Measurements from ENCODE around the gene WDR1.
"Not testable (repeated sequence)": the region's sequence is repeated elsewhere in the genome, so short reads cannot be mapped to it uniquely, and the experiment has no call there.

WDR1 gene

GRCh38 chr4:10131202-10131601, 14.6 kb upstream of the WDR1 start:
- DNase-seq (ENCODE audit: low read depth), result no peak

- DNase-seq (ENCODE audit: low read depth), result no peak
These were observed 13.7 kb upstream of the WDR1 start for GRCh38 chr4:10130178-10130888.

GRCh38 chr4:10129196-10130177, 12.9 kb upstream of the WDR1 start:
- no peak for DNase-seq (ENCODE audit: low read depth)

- no peak for DNase-seq (ENCODE audit: low read depth)
These were observed 12.2 kb upstream of the WDR1 start for GRCh38 chr4:10128761-10129160.

GRCh38 chr4:10127531-10127930, 10.9 kb upstream of the WDR1 start:
- not testable (repeated sequence) for DNase-seq (ENCODE audit: low read depth)

- DNase-seq (ENCODE audit: low read depth), result no peak
These were observed 7.8 kb upstream of the WDR1 start for GRCh38 chr4:10124167-10124930.

- DNase-seq (ENCODE audit: low read depth), result peak; percentile 29
These were observed 6.9 kb upstream of the WDR1 start for GRCh38 chr4:10123227-10124101.

- DNase-seq (ENCODE audit: low read depth), result no peak
These were observed 5.8 kb upstream of the WDR1 start for GRCh38 chr4:10122236-10122932.

- no peak for DNase-seq (ENCODE audit: low read depth)
These were observed 5.1 kb upstream of the WDR1 start for GRCh38 chr4:10121568-10122208.

- no peak for DNase-seq (ENCODE audit: low read depth)
These were observed 4.5 kb upstream of the WDR1 start for GRCh38 chr4:10120943-10121567.

GRCh38 chr4:10119773-10120172, 3.2 kb upstream of the WDR1 start:
- no peak for DNase-seq (ENCODE audit: low read depth)

- DNase-seq (ENCODE audit: low read depth), result no peak
These were observed 2.7 kb upstream of the WDR1 start for GRCh38 chr4:10119278-10119677.

- no peak for DNase-seq (ENCODE audit: low read depth)
These were observed 1.7 kb upstream of the WDR1 start for GRCh38 chr4:10118048-10119004.

- DNase-seq (ENCODE audit: low read depth), result peak; percentile 36
These were observed 904 bp upstream of the WDR1 start for GRCh38 chr4:10117359-10118047.

- peak; percentile 46 for DNase-seq (ENCODE audit: low read depth)
These were observed 616 bp downstream of the WDR1 start for GRCh38 chr4:10115797-10116568.

- DNase-seq (ENCODE audit: low read depth), result peak; percentile 78
These were observed 1.3 kb downstream of the WDR1 start for GRCh38 chr4:10115271-10115796.

- DNase-seq (ENCODE audit: low read depth), result no peak
These were observed 2.0 kb downstream of the WDR1 start for GRCh38 chr4:10114607-10115006.
